Mesothelial cell of epicardium (in vitro differentiated cells): ENCODE measurements around the gene BBLN. TPM values are rescaled to one million over a fixed set of nuclear protein-coding genes. Genes with fewer than 3 reads are reported as not detected.
A peak's percentile ranks its signal among the peaks of the same experiment; 100 is the strongest.

Source experiments
- DNase-seq, 2 experiments: peaks; one replicate each; pipeline ENCODE4 v3.0.0; 2021; ENCODE audit warnings: low spot score in 2 of 2; ENCODE audit not compliant: unreplicated experiment in 2 of 2
- H3K27ac Mint-ChIP-seq: 2 replicates; pipeline ENCODE4 v1.8.0; 2021; ENCODE audit warnings: mixed read lengths
- H3K27me3 Mint-ChIP-seq: 2 replicates; pipeline ENCODE4 v1.8.0; 2021; ENCODE audit warnings: low read depth, mixed read lengths
- H3K36me3 Mint-ChIP-seq: 2 replicates; pipeline ENCODE4 v1.8.0; 2021; ENCODE audit warnings: mixed read lengths
- H3K4me1 Mint-ChIP-seq: 2 replicates; pipeline ENCODE4 v1.8.0; 2021; ENCODE audit warnings: mixed read lengths
- H3K4me3 Mint-ChIP-seq: 2 replicates; pipeline ENCODE4 v1.8.0; 2021; ENCODE audit warnings: mild to moderate bottlenecking, moderate library complexity, mixed read lengths
- H3K9me3 Mint-ChIP-seq: 2 replicates; pipeline ENCODE4 v1.8.0; 2021; ENCODE audit warnings: mixed read lengths
- total RNA-seq: library from RNA; stranded (reverse); gene quantifications from 3 replicates; pipeline ENCODE4 v1.2.1, GENCODE V29; 2021
- TF ChIP-seq, protein P1 (sequence below): fragments of 200-600 bp; sonication (generic); IDR thresholded peaks from one replicate; pipeline ENCODE4 v1.5.0; 2021; ENCODE audit warnings: antibody characterized with exemption; ENCODE audit not compliant: unreplicated experiment

Gene BBLN
- total RNA-seq, 1 donor from 2014 or later = 64.4 TPM

DNA sequence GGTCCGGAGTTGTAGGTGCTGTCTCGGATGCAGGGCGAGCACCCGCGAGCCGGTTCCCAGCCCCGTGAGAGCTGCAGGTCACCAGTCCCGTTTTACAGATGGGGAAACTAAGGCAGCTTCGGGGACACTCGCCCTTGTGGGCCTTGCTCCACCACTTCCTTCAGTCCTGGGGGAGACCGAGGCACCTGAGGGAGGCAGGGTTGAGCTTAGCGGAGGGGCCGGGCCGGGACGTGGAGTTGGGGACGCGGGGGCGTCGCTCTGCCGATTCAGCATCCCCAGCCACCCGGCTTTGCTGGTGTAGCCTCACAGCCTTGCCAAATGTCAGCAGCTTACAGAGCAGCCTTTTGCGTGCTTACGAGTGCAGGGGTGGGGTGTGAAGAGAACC is 530 bp downstream of the BBLN start:
- no peak for DNase-seq
- H3K27me3 Mint-ChIP-seq = no peaks in the 10 kb centered on the region
- peaks cover 15% of the 10 kb centered on the region for H3K36me3 Mint-ChIP-seq
- TF ChIP-seq, protein P1, sequence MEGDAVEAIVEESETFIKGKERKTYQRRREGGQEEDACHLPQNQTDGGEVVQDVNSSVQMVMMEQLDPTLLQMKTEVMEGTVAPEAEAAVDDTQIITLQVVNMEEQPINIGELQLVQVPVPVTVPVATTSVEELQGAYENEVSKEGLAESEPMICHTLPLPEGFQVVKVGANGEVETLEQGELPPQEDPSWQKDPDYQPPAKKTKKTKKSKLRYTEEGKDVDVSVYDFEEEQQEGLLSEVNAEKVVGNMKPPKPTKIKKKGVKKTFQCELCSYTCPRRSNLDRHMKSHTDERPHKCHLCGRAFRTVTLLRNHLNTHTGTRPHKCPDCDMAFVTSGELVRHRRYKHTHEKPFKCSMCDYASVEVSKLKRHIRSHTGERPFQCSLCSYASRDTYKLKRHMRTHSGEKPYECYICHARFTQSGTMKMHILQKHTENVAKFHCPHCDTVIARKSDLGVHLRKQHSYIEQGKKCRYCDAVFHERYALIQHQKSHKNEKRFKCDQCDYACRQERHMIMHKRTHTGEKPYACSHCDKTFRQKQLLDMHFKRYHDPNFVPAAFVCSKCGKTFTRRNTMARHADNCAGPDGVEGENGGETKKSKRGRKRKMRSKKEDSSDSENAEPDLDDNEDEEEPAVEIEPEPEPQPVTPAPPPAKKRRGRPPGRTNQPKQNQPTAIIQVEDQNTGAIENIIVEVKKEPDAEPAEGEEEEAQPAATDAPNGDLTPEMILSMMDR = no peak
- peak overlapping the region; percentile 70 for H3K4me3 Mint-ChIP-seq
- H3K27ac Mint-ChIP-seq = no peak overlapping the region
- peaks cover 4% of the 10 kb centered on the region for H3K4me1 Mint-ChIP-seq
- H3K9me3 Mint-ChIP-seq = no peaks in the 10 kb centered on the region

DNA sequence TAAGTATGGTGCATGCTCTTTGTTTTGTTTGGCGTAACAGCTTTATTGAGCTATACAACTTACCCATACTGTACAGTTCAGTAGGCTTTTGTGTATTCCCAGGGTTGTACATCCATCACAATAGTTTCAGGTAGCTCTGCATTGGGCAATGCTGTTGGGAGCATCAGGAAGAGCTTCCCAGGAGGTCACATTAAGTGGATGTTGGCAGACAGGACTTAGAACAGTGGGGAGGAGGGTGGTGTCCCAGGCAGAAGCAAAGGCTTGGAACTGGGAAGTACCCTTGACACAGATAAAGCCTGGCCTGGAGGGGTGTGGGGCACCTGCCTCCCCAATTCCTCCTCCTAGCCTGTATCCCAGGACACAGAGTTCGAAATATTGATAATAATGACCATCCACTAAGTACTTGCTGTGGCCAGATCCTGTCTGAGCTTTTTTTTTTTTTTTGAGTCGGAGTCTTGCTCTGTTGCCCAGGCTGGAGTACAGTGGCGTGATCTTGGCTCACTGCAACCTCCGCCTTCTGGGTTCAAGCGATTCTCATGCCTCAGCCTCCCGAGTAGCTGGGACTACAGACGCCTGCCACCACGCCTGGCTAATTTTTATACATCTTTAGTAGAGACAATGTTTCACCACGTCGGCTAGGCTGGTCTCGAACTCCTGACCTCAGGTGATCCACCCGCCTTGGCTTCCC is 1.3 kb downstream of the BBLN start:
- Mint-ChIP-seq H3K9me3 (no peaks in the 10 kb centered on the region), H3K27ac (no peak overlapping the region), H3K36me3 (peaks cover 20% of the 10 kb centered on the region), H3K4me1 (peaks cover 4% of the 10 kb centered on the region), H3K27me3 (no peaks in the 10 kb centered on the region), H3K4me3 (peak overlapping the region; percentile 70)
- DNase-seq = no peak
- TF ChIP-seq, protein P1 = no peak

DNA sequence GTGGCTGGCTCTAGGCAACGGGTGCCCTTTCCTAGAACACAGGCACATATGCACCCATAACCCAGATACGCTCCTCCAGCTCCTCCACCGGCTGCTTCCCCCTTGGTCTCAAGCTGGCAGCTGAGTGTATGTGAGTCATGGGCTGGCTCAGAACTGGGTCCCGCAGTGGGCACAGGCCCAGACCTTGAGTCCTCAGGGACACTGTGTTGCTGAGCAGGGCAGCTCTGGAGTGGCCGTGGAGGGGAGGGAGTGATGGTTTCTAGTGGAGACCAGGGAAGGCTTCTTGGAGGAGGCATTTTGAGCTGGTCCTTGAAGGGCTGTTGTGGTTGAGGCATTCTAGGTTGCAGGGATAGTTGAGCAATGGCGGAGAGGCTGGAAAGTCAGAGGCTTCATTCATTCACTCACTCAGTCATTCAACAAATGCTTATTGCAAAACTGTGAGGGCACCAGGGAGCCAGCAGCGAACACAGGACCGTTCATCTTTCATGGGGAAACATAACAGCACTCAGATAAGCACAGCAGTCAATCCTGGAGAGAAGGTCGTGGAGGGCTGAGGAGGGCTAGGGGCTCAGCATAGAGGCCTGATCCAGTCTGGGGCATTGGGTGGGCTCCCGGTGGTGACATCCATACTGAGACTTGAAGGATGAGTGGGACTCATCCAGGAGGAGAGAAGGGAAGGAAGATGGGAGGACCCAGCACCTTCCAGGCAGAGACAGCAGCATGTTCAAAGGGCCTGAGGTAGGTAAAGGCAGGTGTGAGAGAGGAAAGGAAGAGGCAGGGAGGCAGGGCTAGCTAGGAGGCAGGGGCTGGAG is 2.4 kb downstream of the BBLN start:
- TF ChIP-seq, protein P1 = no peak
- Mint-ChIP-seq H3K9me3 (no peaks in the 10 kb centered on the region), H3K4me3 (peak overlapping the region; percentile 22), H3K4me1 (peaks cover 4% of the 10 kb centered on the region), H3K27ac (no peak overlapping the region), H3K27me3 (no peaks in the 10 kb centered on the region), H3K36me3 (peaks cover 28% of the 10 kb centered on the region)
- no peak for DNase-seq

DNA sequence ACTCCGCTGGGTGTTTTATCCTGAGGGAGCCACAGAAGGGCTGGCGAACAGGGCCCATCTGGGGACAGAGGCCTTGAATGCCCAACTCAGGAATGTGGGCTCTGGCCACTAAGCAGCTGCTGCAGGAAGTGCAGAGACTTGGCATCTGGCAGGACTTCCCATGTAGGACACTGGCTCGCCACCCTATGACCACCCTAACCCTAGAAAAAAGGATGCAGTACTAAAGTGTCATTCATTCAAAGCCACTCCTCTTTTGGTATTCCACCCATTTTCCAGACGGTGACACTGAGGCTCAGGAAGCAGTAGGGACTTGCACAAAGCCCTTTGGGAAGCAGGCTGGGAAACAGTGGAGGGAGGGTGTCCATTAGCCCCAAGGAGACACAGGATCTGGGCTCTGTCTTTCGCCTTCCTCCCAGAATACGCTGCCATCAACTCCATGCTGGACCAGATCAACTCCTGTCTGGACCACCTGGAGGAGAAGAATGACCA is 3.0 kb downstream of the BBLN start:
- Mint-ChIP-seq H3K27ac (no peak overlapping the region), H3K36me3 (peaks cover 30% of the 10 kb centered on the region), H3K27me3 (no peaks in the 10 kb centered on the region), H3K4me1 (peaks cover 4% of the 10 kb centered on the region), H3K9me3 (no peaks in the 10 kb centered on the region), H3K4me3 (no peak overlapping the region)
- DNase-seq = no peak
- TF ChIP-seq, protein P1 = no peak

DNA sequence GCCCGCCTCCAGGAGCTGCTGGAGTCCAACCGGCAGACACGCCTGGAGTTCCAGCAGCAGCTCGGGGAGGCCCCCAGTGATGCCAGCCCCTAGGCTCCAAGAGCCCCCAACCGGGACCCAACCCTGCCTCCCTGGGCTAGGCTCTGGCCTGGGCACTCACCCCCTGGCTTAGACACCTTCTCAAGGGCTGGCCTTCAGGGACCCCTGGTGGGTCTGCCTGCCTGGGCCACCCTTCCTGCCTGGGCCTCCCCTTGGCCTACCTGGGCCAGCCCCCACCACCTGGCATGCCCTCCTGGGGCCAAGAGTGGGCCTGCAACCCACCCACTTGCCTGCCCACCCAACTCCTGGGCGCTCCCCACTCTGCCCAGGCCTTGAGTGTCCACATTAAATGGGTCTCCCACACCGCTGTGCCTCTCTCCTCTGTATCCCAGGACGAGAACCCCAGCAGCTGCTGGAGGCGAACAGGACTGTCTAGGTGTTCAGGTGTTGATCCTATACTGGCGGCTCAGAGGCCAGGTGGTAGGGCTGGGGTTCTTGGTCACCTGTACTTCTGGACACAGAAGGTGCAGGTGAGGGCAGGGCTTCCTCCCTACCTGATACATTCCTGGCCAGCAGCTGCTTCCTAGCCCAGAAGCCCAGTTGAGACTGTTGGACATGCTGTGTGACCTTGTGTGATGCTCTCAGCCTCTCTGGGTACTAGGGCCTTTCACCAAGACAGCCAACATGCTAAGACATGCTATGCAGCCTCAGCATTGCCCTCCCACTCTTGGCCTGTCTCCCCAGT is 3.6 kb downstream of the BBLN start:
- H3K4me1 Mint-ChIP-seq = peaks cover 4% of the 10 kb centered on the region
- H3K27me3 Mint-ChIP-seq = no peaks in the 10 kb centered on the region
- no peak overlapping the region for H3K4me3 Mint-ChIP-seq
- no peaks in the 10 kb centered on the region for H3K9me3 Mint-ChIP-seq
- H3K27ac Mint-ChIP-seq = no peak overlapping the region
- TF ChIP-seq, protein P1 = no peak
- no peak for DNase-seq
- H3K36me3 Mint-ChIP-seq = peaks cover 33% of the 10 kb centered on the region
